ENCODE results near the gene DBNDD1. TPM values are rescaled to one million over a fixed set of nuclear protein-coding genes. Genes with fewer than 3 reads are reported as not detected.

Gene DBNDD1
- total RNA-seq, 1 donor from 2014 or later: 24.0 TPM

DNA sequence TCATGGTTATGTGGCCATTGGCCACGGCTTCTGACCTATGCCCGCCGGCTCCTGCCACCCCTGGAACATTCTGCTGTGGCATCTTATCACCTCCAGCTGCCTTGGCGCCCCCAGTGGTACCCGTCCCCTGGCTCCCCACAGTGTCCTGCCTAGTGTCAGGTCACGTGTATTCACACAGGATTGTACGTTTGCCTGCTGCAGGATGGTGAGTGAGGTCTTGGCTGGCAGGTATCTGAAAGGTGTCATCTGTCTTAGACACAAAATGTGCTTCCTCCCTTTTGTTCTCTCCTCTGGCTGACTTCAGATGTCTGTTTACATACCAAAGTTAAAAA lies 24.9 kb downstream of the DBNDD1 start:
- Histone ChIP-seq H3K27me3 (ENCODE audit: insufficient read depth, low read length) (no peaks in the 10 kb centered on the region), H3K4me1 (ENCODE audit: insufficient read depth, low read length) (no peaks in the 10 kb centered on the region), H3K9me3 (ENCODE audit: insufficient read depth, low read depth, low read length) (peaks cover 29% of the 10 kb centered on the region), H3K4me2 (ENCODE audit: low read length) (no peak overlapping the region), H3K4me3 (ENCODE audit: insufficient read depth, low read depth, low read length) (no peak overlapping the region), H3K36me3 (ENCODE audit: insufficient read depth, low read length) (peaks cover 21% of the 10 kb centered on the region), H3K27ac (ENCODE audit: low read depth, low read length) (peak overlapping the region; percentile 74), H3K79me2 (ENCODE audit: insufficient read depth, low read length) (peaks cover 3% of the 10 kb centered on the region), H3K9ac (ENCODE audit: low read length) (peak overlapping the region; percentile 7), H2AFZ (ENCODE audit: low read depth, low read length) (no peak overlapping the region), H4K20me1 (ENCODE audit: insufficient read depth, low read length) (peaks cover 34% of the 10 kb centered on the region)
- H3K27ac Mint-ChIP-seq (ENCODE audit: unreplicated experiment): peak overlapping the region; percentile 97
- no peak for TF ChIP-seq EZH2 (IDR thresholded peaks at IDR 0.05; ENCODE audit: insufficient read depth, low read length)
- TF ChIP-seq, protein P1, sequence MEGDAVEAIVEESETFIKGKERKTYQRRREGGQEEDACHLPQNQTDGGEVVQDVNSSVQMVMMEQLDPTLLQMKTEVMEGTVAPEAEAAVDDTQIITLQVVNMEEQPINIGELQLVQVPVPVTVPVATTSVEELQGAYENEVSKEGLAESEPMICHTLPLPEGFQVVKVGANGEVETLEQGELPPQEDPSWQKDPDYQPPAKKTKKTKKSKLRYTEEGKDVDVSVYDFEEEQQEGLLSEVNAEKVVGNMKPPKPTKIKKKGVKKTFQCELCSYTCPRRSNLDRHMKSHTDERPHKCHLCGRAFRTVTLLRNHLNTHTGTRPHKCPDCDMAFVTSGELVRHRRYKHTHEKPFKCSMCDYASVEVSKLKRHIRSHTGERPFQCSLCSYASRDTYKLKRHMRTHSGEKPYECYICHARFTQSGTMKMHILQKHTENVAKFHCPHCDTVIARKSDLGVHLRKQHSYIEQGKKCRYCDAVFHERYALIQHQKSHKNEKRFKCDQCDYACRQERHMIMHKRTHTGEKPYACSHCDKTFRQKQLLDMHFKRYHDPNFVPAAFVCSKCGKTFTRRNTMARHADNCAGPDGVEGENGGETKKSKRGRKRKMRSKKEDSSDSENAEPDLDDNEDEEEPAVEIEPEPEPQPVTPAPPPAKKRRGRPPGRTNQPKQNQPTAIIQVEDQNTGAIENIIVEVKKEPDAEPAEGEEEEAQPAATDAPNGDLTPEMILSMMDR (IDR thresholded peaks at IDR 0.05; ENCODE audit: insufficient read depth, low read depth, low read length): no peak
- H3K4me3 Mint-ChIP-seq (ENCODE audit: unreplicated experiment): no peak overlapping the region
- no peaks in the 10 kb centered on the region for H3K27me3 Mint-ChIP-seq (ENCODE audit: low read depth, unreplicated experiment)
- H3K36me3 Mint-ChIP-seq (ENCODE audit: low read depth, unreplicated experiment): peaks cover 50% of the 10 kb centered on the region
- H3K4me1 Mint-ChIP-seq (ENCODE audit: low read depth, unreplicated experiment): peaks cover 4% of the 10 kb centered on the region
- FAIRE-seq (no peak), DNase-seq (ENCODE audit: low read depth) (no peak)
- H3K9me3 Mint-ChIP-seq (ENCODE audit: unreplicated experiment): peaks cover 32% of the 10 kb centered on the region

DNA sequence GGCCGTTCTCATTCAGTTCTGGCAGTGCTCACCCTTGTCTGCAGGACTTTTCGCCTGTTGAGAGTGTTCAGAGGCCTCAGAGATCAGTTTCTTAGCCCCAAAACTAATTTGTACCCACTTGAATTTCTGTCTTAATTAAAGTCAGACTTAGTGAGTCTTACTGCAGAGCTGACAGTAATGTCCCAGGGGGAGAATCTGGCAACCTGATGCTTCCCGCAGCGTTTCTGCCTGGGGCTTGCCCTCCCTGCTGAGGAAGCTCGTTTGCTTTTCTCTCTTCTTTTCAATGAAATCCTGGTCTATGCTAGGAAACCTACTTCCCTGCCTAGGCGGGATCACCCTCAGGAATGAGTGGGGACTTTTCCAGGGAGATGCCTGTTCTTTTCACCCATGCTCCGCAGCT lies 25.3 kb downstream of the DBNDD1 start:
- Mint-ChIP-seq H3K27me3 (ENCODE audit: low read depth, unreplicated experiment) (no peaks in the 10 kb centered on the region), H3K4me1 (ENCODE audit: low read depth, unreplicated experiment) (peaks cover 4% of the 10 kb centered on the region), H3K4me3 (ENCODE audit: unreplicated experiment) (no peak overlapping the region), H3K36me3 (ENCODE audit: low read depth, unreplicated experiment) (peaks cover 51% of the 10 kb centered on the region), H3K9me3 (ENCODE audit: unreplicated experiment) (peaks cover 32% of the 10 kb centered on the region), H3K27ac (ENCODE audit: unreplicated experiment) (no peak overlapping the region)
- DNase-seq (ENCODE audit: low read depth) (no peak), FAIRE-seq (no peak)
- H3K79me2 ChIP-seq (ENCODE audit: insufficient read depth, low read length): peaks cover 3% of the 10 kb centered on the region
- peaks cover 29% of the 10 kb centered on the region for H3K9me3 ChIP-seq (ENCODE audit: insufficient read depth, low read depth, low read length)
- H2AFZ ChIP-seq (ENCODE audit: low read depth, low read length): no peak overlapping the region
- H3K27ac ChIP-seq (ENCODE audit: low read depth, low read length): peak overlapping the region; percentile 74
- no peaks in the 10 kb centered on the region for H3K27me3 ChIP-seq (ENCODE audit: insufficient read depth, low read length)
- H3K4me1 ChIP-seq (ENCODE audit: insufficient read depth, low read length): no peaks in the 10 kb centered on the region
- no peak overlapping the region for H3K4me2 ChIP-seq (ENCODE audit: low read length)
- no peak for TF ChIP-seq EZH2 (IDR thresholded peaks at IDR 0.05; ENCODE audit: insufficient read depth, low read length)
- TF ChIP-seq, protein P1 (IDR thresholded peaks at IDR 0.05; ENCODE audit: insufficient read depth, low read depth, low read length): no peak
- H3K36me3 ChIP-seq (ENCODE audit: insufficient read depth, low read length): peaks cover 21% of the 10 kb centered on the region
- no peak overlapping the region for H3K4me3 ChIP-seq (ENCODE audit: insufficient read depth, low read depth, low read length)
- peaks cover 34% of the 10 kb centered on the region for H4K20me1 ChIP-seq (ENCODE audit: insufficient read depth, low read length)
- H3K9ac ChIP-seq (ENCODE audit: low read length): no peak overlapping the region

DNA sequence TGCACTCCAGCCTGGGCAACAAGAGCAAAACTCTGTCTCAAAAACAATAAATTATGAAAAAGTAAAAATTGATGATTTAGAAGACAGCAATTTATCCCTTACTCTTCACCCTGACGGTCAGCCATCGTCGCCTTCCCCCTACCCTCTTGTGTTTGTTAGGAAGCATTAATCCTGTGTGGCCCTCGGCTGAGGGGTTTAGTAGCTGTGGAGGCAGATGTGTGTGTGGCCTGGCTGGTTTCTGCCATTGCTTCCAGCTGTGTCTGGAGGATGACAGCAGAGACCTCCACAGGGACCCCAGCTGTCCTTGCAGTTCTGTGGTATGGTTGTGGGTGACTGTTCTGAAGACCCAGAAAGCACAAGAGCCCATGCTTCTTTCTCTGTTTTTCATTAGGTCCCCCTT lies 25.9 kb downstream of the DBNDD1 start:
- Histone ChIP-seq H3K4me3 (ENCODE audit: insufficient read depth, low read depth, low read length) (no peak overlapping the region), H3K9ac (ENCODE audit: low read length) (no peak overlapping the region), H3K27ac (ENCODE audit: low read depth, low read length) (no peak overlapping the region), H3K79me2 (ENCODE audit: insufficient read depth, low read length) (peaks cover 3% of the 10 kb centered on the region), H3K27me3 (ENCODE audit: insufficient read depth, low read length) (no peaks in the 10 kb centered on the region), H4K20me1 (ENCODE audit: insufficient read depth, low read length) (peaks cover 34% of the 10 kb centered on the region), H3K4me1 (ENCODE audit: insufficient read depth, low read length) (no peaks in the 10 kb centered on the region), H2AFZ (ENCODE audit: low read depth, low read length) (no peak overlapping the region), H3K36me3 (ENCODE audit: insufficient read depth, low read length) (peaks cover 24% of the 10 kb centered on the region), H3K4me2 (ENCODE audit: low read length) (no peak overlapping the region), H3K9me3 (ENCODE audit: insufficient read depth, low read depth, low read length) (peaks cover 29% of the 10 kb centered on the region)
- H3K36me3 Mint-ChIP-seq (ENCODE audit: low read depth, unreplicated experiment): peaks cover 47% of the 10 kb centered on the region
- no peak for FAIRE-seq
- H3K4me1 Mint-ChIP-seq (ENCODE audit: low read depth, unreplicated experiment): peaks cover 4% of the 10 kb centered on the region
- H3K4me3 Mint-ChIP-seq (ENCODE audit: unreplicated experiment): no peak overlapping the region
- DNase-seq (ENCODE audit: low read depth): no peak
- H3K27ac Mint-ChIP-seq (ENCODE audit: unreplicated experiment): no peak overlapping the region
- peaks cover 32% of the 10 kb centered on the region for H3K9me3 Mint-ChIP-seq (ENCODE audit: unreplicated experiment)
- no peaks in the 10 kb centered on the region for H3K27me3 Mint-ChIP-seq (ENCODE audit: low read depth, unreplicated experiment)
- TF ChIP-seq, protein P1 (IDR thresholded peaks at IDR 0.05; ENCODE audit: insufficient read depth, low read depth, low read length): no peak
- TF ChIP-seq EZH2 (IDR thresholded peaks at IDR 0.05; ENCODE audit: insufficient read depth, low read length): no peak
